Measurements from ENCODE around the gene PAK4.
"Not testable (repeated sequence)": the region's sequence is repeated elsewhere in the genome, so short reads cannot be mapped to it uniquely, and the experiment has no call there.

The PAK4 gene

DNA sequence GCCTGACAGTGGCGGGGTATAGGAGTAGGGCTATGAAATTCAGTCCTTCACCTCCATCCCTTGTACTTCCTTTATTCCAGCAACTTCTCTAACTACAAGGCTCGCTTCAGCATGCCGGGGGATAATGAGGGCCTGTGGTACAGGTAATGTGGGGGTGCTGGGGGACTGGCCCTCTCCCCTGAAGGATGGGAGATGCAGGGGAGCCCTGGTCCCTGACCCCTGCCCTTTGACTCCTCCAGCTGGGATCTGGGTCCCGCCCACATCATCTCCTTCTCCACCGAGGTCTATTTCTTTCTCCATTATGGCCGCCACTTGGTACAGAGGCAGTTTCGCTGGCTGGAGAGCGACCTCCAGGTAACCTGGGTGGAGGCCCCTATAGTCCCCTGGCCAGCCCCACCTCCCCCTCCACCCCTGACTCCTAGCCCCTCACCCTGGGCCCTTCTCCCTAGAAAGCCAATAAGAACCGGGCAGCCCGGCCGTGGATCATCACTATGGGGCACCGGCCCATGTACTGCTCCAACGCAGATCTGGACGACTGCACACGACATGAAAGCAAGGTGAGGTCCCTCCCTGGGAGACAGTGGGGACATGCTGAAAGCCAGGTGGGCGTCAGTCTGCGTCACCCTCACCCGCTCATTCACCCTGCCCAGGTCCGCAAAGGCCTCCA lies 25.0 kb upstream of the PAK4 start:
- DNase-seq, result no peak

DNA sequence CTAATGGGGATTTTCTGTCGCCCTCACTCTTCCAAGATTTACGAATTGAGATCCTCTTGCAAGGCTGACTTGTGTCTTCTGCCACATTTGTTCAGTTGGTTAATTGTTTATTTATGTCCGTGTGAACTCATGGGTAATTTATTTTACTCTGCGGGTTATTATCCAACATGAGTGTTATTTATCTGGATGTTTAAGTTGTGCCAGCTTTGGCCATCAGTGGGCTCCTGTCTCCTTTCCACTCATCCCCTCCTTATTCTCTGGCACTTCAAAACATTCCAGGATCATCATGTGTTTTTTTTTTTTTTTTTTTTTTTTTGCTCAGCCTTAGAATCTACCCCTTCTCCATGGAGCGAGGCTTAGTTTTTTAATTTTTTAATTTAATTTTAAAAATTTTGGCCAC lies 22.4 kb upstream of the PAK4 start:
- DNase-seq, result no peak

- DNase-seq, result no peak
Observed at GRCh38 chr19:39104186-39104596, 21.4 kb upstream of the PAK4 start.

DNA sequence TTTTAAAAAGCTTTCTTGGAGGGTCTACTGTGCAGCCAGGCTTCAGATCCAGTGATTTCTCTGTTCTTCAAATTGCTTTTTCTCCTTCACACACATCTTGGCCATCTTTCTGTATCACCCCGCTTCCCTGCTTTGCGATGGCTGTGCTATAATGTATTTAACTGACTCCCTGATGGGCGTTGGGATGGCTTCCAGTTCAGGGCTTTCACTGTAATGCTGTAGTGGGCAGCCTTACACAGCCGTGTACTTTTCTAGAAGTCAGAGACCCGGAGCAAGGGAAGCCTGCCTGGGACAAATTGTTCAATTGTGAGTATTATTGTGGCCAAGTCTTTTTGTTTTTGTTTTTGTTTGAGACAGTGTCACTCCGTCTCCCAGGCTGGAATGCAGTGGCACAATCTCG lies 19.4 kb upstream of the PAK4 start:
- no peak for DNase-seq

DNA sequence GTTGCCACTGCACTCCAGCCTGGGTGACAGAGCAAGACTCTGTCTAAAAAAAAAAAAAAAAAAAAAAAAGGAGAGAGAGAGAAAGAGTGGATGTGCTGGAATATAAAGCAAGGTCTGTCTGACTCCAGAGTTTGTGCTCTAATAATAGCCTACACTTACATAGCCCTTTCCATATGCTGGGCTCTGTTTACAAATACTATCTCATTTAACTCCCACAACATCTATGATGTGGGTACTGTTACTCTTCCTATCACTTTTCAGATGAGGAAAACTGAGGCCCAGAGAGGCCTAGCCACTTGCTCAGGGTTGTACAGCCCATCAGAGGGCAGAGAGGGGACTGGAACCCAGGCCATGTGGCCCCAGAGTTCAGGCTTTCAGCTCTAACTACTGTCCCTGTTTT lies 15.9 kb upstream of the PAK4 start:
- no peak for DNase-seq

- peak; percentile 73 to 76 for DNase-seq
Observed at GRCh38 chr19:39110263-39110967, 15.2 kb upstream of the PAK4 start.

DNA sequence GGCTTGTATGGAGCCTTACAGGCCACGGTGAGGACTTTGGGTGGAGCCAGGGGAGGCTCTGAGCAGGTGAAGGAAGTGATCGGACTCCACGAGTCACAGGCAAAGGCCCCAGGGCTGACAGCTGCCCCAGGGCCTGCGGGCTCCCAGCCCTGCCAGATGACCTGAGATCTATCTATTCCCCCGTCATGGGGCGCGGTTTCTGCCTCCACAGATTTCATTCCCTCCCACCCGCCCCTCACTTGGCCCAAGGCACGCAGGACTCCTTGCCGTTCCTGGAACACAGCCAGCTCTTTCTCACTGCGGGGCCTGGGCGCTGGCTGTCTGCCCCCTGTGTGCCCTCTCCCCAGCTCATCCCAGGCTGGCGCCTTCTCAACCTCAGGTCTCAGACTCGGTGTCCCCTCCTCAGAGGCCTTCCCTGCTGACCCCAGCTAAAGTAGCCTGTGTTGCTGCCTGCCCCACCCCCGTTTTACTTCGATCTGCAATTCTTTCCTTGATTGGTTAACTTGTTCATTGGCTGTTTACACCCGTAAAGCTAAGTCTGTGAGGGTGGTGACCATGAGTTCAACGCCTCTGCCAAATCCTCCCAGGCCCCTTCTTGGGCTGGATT lies 13.9 kb upstream of the PAK4 start:
- DNase-seq, result no peak

DNA sequence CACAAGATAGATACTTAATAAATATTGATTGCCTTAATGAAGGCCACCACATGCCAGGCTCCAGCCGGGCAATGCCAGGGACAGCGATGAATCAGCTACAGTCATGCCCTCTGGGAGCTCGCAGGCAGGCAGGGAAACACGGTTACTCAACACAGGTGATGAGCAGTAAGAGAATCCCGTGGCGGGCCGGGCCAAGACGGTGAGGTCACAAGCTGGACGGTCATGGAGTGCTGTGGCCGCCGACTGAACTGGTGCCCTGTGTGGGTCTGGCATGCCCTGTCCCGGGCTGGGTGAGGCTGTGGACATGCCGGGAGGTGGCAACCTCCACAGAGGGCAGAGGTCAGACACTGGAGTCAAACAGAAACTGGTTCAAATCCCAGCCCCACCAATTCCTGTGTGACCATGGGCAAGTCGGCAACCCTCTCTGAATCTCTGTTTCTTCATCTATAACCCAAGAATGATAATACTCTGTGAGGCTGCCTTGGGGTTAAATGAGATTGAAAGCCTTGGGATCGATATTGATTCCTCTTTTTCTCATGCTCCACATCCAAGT lies 13.2 kb upstream of the PAK4 start:
- DNase-seq, result no peak

- DNase-seq, result no peak
Observed at GRCh38 chr19:39113199-39113598, 12.4 kb upstream of the PAK4 start.

DNA sequence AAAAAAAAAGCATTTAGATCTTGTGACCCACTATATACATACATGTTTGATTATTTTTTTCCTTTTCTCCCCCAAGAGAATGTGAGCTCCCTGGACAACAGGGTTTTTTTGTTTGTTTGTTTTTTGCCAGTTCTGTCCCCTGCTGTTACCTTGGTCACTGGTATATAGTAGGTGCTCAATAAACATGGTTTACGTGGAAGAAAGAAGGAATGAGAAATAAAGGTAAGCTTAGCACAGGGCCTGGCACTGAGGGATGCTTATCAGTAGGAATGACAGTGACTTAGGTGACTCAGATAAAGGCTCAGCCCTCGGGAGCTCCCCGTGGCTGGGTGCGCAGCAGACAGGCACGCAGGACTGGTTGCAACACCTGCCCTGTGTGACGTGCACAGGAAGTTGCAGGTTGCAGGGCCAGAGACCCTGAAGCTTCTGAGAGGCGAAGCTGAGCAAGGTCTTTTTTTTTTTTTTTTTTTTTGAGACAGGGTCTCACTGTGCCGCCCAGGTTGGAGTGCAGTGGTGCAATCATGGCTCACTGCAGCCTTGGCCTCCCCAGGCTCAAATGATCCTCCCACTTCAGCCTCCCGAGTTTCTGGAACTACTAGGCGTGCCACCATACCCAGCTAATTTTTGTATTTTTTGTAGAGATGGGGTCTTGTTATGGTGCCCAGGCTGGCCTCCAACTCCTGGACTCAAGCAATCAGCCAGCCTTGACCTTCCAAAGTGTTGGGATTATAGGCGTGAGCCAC lies 10.3 kb upstream of the PAK4 start:
- DNase-seq, result no peak

GRCh38 chr19:39117023-39117422 lies 8.6 kb upstream of the PAK4 start:
- DNase-seq, result not testable (repeated sequence)

GRCh38 chr19:39119830-39120229 lies 5.8 kb upstream of the PAK4 start:
- DNase-seq, result no peak

DNA sequence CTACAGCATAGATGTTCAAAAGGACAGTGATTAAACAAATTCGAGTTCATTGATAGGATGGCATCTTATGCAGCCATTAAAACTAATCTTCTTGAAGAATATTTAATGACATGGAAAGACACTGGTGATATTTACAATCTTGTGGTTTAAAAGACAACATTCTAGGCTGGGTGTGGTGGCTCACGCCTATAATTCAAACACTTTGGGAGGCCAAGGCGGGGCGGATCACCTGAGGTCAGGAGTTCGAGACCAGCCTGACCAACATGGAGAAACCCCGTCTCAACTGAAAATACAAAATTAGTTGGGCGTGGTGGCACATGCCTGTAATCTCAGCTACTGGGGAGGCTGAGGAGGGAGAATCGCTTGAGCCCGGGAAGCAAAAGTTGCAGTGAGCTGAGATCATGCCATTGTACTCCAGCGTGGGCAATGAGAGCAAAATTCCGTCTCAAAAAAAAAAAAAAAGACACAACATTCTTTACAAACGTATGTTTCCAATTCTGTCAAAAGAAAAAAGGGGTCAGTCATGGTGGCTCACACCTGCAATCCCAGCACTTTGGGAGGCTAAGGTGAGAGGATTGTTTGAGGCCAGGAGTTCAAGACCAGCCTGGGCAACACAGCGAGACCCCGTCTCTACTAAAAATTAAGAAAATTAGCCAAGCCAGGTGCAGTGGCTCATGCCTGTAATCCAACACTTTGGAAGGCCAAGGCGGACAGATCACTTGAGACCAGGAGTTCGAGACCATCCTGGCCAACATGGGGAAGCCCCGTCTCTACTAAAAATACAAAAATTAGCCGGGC lies 2.5 kb upstream of the PAK4 start:
- DNase-seq, result no peak

DNA sequence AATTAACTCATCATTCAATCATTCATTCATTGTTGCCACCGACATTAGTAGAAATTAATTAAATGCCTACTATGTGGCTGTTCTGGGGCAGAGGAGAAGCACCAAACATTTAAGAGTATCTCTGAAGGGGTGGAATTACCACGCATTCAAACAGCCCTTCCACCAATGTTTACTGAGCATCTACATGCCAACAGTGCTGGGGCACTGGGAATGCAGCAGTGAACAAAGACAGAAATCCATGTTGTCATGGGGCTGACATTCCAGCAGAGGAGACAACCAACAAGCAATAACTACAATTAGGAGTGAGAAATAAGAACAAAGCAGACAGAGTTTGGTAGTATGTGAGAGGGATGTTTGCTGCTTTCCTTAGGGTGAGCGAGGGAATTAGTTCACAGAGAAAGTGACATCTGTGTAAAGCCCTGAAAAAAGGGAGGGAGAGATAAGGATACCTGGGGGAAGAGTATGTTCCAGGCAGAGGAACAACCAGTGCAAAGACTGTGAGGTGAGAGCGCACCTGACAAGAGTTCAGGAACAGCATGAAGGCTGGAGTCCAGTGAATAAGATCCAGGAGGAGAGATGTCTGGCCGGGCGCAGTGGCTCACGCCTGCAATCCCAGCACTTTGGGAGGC lies 1.3 kb upstream of the PAK4 start:
- no peak for DNase-seq

DNA sequence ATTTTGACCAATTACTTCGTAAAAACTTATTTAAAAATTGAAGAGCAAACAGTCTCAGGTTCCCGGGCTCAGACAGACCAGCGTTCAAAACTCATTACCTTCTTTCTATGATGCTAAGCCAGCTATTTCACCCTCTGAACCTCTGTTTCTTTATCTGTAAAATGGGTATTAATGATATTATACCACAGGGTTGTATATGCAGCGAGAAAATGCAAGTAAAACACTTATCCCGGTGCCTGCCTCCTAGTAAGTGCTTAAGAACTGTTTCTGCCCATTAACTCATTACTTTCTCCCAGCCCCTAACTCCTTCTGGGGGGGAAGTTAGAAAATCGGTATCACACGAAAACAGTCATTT lies 410 bp upstream of the PAK4 start:
- DNase-seq, result no peak

- no peak for DNase-seq
Observed at GRCh38 chr19:39126312-39127187, 964 bp downstream of the PAK4 start.

DNA sequence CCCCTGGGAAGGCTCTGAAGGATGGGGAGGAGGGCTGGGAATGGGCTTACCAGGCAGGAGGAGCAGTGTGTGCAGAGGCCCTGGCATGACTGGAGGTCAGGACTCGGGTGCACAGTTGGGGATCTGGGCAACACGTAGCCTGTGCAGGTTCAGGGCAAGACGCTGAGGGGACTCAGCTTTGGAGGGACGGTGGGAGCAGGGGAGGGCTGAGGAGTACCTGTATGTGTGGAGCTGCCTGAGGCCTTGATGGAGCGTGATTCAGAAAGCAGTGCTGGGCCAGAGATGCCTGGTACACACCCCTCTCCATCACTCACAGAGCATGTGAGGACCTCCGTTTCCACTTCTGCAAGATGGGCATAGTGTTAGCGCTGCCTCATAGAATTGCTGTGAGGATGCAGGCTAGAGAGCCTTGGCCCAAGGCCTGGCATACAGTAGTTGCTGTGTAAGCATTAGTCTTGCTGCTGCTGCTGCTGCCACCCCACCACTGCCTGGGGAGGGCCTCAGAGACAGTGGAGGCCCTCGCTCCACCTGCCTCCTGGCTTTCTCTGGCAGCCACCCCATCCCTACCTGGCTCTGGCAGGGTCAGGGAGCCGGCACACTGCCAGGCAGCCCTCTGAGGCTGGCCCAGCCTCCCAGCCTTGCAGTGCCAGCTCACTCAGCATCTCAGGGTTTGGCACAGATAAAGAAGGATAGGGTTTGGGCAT lies 2.4 kb downstream of the PAK4 start:
- DNase-seq, result no peak

GRCh38 chr19:39128516-39129079 lies 3.0 kb downstream of the PAK4 start:
- DNase-seq, result no peak

DNA sequence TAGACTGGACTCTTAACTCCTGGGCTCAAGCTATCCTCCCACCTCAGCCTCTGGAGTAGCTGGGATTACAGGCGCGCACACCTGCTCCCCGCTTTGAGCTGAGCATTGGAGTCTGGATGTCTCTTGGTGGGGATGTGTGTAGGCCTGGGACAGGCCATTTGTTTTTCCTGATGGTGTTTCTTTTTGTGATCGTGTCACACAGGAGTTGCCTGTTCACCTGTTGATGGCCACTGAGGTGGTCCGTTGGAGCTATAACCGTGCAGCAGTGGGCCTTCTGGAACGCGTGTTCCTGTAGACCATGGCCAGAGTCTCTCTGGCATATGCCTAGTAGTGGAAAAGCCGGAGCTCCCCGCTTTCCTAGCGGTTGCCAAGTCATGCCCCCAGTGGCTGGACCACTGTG lies 3.5 kb downstream of the PAK4 start:
- DNase-seq, result no peak
